ENCODE data around the gene SIRT1. TPM values are rescaled to one million over a fixed set of nuclear protein-coding genes. Genes with fewer than 3 reads are reported as not detected.

SIRT1 gene
- total and polyA plus RNA-seq, 9 of the 15 experiments (the other 6 are each of a cell fraction or from before 2014, with no cell fraction given), result 7.8 to 25.8 (median 19.1) TPM

- TF ChIP-seq GATAD2B (IDR thresholded peaks at IDR 0.05; ENCODE audit: borderline replicate concordance), result no peak
- TF ChIP-seq NRF1 (conservative IDR thresholded peaks at IDR 0.05 in 1 of 2, IDR thresholded peaks at IDR 0.05 in 1 of 2), result no peak
Observed at GRCh38 chr10:67864607-67865371, 19.7 kb upstream of the SIRT1 start (continued).

DNA sequence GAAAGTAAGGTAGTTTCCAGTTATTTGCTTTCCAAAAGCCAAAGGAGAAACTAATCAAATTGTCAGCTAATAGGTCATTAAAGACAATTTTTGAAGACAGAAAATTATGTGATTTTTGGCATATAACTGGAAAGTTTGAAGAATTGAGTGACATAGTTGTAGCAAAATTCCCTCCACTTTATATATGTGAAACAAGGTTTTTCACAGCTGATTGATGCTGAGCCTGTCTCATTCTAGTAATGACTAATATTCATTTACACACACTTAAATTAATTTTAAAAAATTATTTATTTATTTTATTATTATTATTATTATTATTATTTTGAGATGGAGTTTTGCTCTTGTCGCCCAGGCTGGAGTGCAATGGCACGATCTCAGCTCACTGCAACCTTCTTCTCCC is 16.3 kb upstream of the SIRT1 start:
- DNase-seq (ENCODE audit: extremely low read depth in 1 of 4, low spot score in 3 of 4) (no peak), ATAC-seq (no peak), FAIRE-seq (no peak)
- H3K9ac ChIP-seq (ENCODE audit: insufficient read depth in 1 of 2, low read depth in 2 of 2, low read length in 2 of 2), result no peak overlapping the region
- BruUV-seq (replicated peaks), result no TSS peak
- 62% methylated on average over 2 of the region's 2 CpGs for WGBS (ENCODE audit: insufficient coverage, low coverage, missing lambda C conversion rate)
- no peaks in the 10 kb centered on the region for H3K4me1 ChIP-seq (replicated peaks in 1 of 2; ENCODE audit: control insufficient read depth in 2 of 2, insufficient read depth in 2 of 2, low read length in 2 of 2)
- H3K4me2 ChIP-seq (ENCODE audit: insufficient read depth, low read length), result no peak overlapping the region
- H4K20me1 ChIP-seq (replicated peaks; ENCODE audit: control insufficient read depth, insufficient read depth, low read length), result no peaks in the 10 kb centered on the region
- H2AFZ ChIP-seq (ENCODE audit: low read depth, low read length), result no peak overlapping the region
- intact Hi-C loops (cut with micrococcal nuclease) (loop anchor here (10.0 kb wide), 1 partner anchor 1027 kb away; no protein-coding TSS in a partner anchor), in situ Hi-C loops (cut with MboI) (no loop called here)
- H3K9me3 ChIP-seq (replicated peaks; ENCODE audit: control insufficient read depth, insufficient read depth, low read depth, low read length), result no peaks in the 10 kb centered on the region
- H3K27ac ChIP-seq (ENCODE audit: extremely low read depth, low read depth, low read length), result no peak overlapping the region
- H3K79me2 ChIP-seq (ENCODE audit: control insufficient read depth, insufficient read depth, low read length), result no peaks in the 10 kb centered on the region
- H3K4me3 ChIP-seq, result no peak overlapping the region
- ChIA-PET CTCF (ENCODE audit: low intra/inter-chr PET ratio) (no interaction called here), POLR2A (interaction anchor here (0.6 to 1.6 kb wide), 2 partner anchors 10 to 453 kb away, joined by 3 to 6 read pairs; no protein-coding TSS in a partner anchor)
- no peaks in the 10 kb centered on the region for H3K27me3 ChIP-seq (ENCODE audit: control insufficient read depth in 2 of 2, insufficient read depth in 2 of 2, low read length in 2 of 2)
- no peaks in the 10 kb centered on the region for H3K9me1 ChIP-seq (ENCODE audit: control insufficient read depth, insufficient read depth, low read length)
- H3K36me3 ChIP-seq (ENCODE audit: control insufficient read depth, insufficient read depth, low read length), result no peaks in the 10 kb centered on the region
- TF ChIP-seq DMBX1 (CRISPR knock-in tag; IDR thresholded peaks at IDR 0.05; ENCODE audit: borderline replicate concordance) (no peak), ZBTB11 (CRISPR knock-in tag; IDR thresholded peaks at IDR 0.05) (no peak), ZNF445 (CRISPR knock-in tag; IDR thresholded peaks at IDR 0.05; ENCODE audit: low read depth) (no peak), DNMT1 (IDR thresholded peaks at IDR 0.05) (no peak), FOXA1 (IDR thresholded peaks at IDR 0.05; ENCODE audit: borderline replicate concordance) (no peak), SREBF1 (IDR thresholded peaks at IDR 0.05; ENCODE audit: borderline replicate concordance, low read depth, low read length) (no peak), ZNF282 (CRISPR knock-in tag; IDR thresholded peaks at IDR 0.05) (no peak), PHTF2 (CRISPR knock-in tag; IDR thresholded peaks at IDR 0.05) (no peak), GTF2B (IDR thresholded peaks at IDR 0.05; ENCODE audit: extremely low read depth, insufficient read length) (no peak), ARID2 (IDR thresholded peaks at IDR 0.05) (no peak)
- TF ChIP-seq, protein P1, sequence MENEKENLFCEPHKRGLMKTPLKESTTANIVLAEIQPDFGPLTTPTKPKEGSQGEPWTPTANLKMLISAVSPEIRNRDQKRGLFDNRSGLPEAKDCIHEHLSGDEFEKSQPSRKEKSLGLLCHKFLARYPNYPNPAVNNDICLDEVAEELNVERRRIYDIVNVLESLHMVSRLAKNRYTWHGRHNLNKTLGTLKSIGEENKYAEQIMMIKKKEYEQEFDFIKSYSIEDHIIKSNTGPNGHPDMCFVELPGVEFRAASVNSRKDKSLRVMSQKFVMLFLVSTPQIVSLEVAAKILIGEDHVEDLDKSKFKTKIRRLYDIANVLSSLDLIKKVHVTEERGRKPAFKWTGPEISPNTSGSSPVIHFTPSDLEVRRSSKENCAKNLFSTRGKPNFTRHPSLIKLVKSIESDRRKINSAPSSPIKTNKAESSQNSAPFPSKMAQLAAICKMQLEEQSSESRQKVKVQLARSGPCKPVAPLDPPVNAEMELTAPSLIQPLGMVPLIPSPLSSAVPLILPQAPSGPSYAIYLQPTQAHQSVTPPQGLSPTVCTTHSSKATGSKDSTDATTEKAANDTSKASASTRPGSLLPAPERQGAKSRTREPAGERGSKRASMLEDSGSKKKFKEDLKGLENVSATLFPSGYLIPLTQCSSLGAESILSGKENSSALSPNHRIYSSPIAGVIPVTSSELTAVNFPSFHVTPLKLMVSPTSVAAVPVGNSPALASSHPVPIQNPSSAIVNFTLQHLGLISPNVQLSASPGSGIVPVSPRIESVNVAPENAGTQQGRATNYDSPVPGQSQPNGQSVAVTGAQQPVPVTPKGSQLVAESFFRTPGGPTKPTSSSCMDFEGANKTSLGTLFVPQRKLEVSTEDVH (IDR thresholded peaks at IDR 0.05; ENCODE audit: low read depth, partially characterized antibody), result no peak

Data from K562 (cell line).